ENCODE results near the gene KRT84.
"Not testable (repeated sequence)": the region's sequence is repeated elsewhere in the genome, so short reads cannot be mapped to it uniquely, and the experiment has no call there.

The KRT84 gene

GRCh38 chr12:52360663-52361271 is 24.7 kb downstream of the KRT84 start:
- DNase-seq (ENCODE audit: low read depth in 2 of 2) = no peak

GRCh38 chr12:52360106-52360662 is 25.3 kb downstream of the KRT84 start:
- no peak for DNase-seq (ENCODE audit: low read depth in 2 of 2)

GRCh38 chr12:52359621-52360061 is 25.8 kb downstream of the KRT84 start:
- no peak for DNase-seq (ENCODE audit: low read depth in 2 of 2)

GRCh38 chr12:52358575-52359350 is 26.7 kb downstream of the KRT84 start:
- DNase-seq (ENCODE audit: low read depth in 2 of 2) = no peak

- DNase-seq (ENCODE audit: low read depth in 2 of 2) = no peak
Observed at GRCh38 chr12:52356762-52357580, 28.5 kb downstream of the KRT84 start.

GRCh38 chr12:52356031-52356761 is 29.3 kb downstream of the KRT84 start:
- DNase-seq (ENCODE audit: low read depth in 2 of 2) = no peak

- no peak for DNase-seq (ENCODE audit: low read depth in 2 of 2)
Observed at GRCh38 chr12:52355176-52355575, 30.3 kb downstream of the KRT84 start.

- DNase-seq (ENCODE audit: low read depth in 2 of 2) = no peak
Observed at GRCh38 chr12:52354200-52354599, 31.3 kb downstream of the KRT84 start.

GRCh38 chr12:52353766-52354165 is 31.7 kb downstream of the KRT84 start:
- DNase-seq (ENCODE audit: low read depth in 2 of 2) = no peak

GRCh38 chr12:52352951-52353350 is 32.5 kb downstream of the KRT84 start:
- DNase-seq (ENCODE audit: low read depth in 2 of 2) = no peak

GRCh38 chr12:52351196-52352059 is 34.0 kb downstream of the KRT84 start:
- no peak for DNase-seq (ENCODE audit: low read depth in 2 of 2)

GRCh38 chr12:52350786-52351185 is 34.7 kb downstream of the KRT84 start:
- DNase-seq (ENCODE audit: low read depth in 2 of 2) = no peak

GRCh38 chr12:52350021-52350620 is 35.3 kb downstream of the KRT84 start:
- DNase-seq (ENCODE audit: low read depth in 2 of 2) = no peak

- DNase-seq (ENCODE audit: low read depth in 2 of 2) = no peak
Observed at GRCh38 chr12:52349196-52349595, 36.3 kb downstream of the KRT84 start.

GRCh38 chr12:52347551-52348510 is 37.6 kb downstream of the KRT84 start:
- DNase-seq (ENCODE audit: low read depth in 2 of 2) = no peak

GRCh38 chr12:52347016-52347415 is 38.4 kb downstream of the KRT84 start:
- no peak for DNase-seq (ENCODE audit: low read depth in 2 of 2)

- no peak for DNase-seq (ENCODE audit: low read depth in 2 of 2)
Observed at GRCh38 chr12:52346593-52346992, 38.9 kb downstream of the KRT84 start.

- DNase-seq (ENCODE audit: low read depth in 2 of 2) = not testable (repeated sequence)
Observed at GRCh38 chr12:52345041-52345440, 40.4 kb downstream of the KRT84 start.

- DNase-seq (ENCODE audit: low read depth in 2 of 2) = no peak
Observed at GRCh38 chr12:52344111-52344510, 41.3 kb downstream of the KRT84 start.
